GM12892 (cell line): ENCODE results near the gene CRYGN.

Experiments used
- POLR2A ChIP-seq: IDR thresholded peaks from 2 replicates; pipeline ENCODE4 v1.6.1; 2011; ENCODE audit warnings: low read depth, low read length, control low read depth
- POLR2AphosphoS5 ChIP-seq: IDR thresholded peaks from 2 replicates; pipeline ENCODE4 v1.6.1; 2011; ENCODE audit warnings: low read depth, low read length, control low read depth

DNA sequence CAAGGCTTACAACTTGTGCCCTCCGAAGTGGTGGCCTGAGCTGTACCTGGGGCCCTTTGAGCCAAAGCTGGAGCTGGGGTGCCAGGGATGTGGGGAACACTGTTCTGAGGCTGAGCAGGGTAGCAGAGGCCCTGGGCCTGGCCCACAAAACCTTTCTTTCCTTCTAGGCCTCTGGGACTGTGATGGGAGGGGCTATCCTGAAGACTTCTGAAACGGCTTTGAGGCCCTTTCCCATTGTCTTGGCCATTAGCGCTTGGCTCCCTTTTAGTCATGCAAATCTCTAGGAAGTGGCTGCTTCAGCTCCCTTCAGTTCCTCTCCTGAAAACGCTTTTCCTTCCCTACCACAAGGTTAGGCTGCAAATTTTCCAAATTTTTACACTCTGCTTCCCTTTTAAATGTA lies 16.8 kb upstream of the CRYGN start:
- TF ChIP-seq POLR2A (no peak), POLR2AphosphoS5 (no peak)
